ENCODE data around the gene TMEM184A. TPM values are rescaled to one million over a fixed set of nuclear protein-coding genes. Genes with fewer than 3 reads are reported as not detected.

TMEM184A gene
- total RNA-seq, 4 donors from 2014 or later, result 0.44 to 3.0 (median 0.70) TPM

- Histone ChIP-seq H3K4me1 (no peaks in the 10 kb centered on the region), H3K9me3 (no peaks in the 10 kb centered on the region), H3K27me3 (peaks cover 3% of the 10 kb centered on the region), H3K27ac (no peak overlapping the region), H3K36me3 (no peaks in the 10 kb centered on the region), H3K4me3 (replicated peaks in 1 of 3) (no peak overlapping the region)
- 72 to 74% methylated on average over 6 of the region's 6 CpGs for WGBS, 2 donors
- TF ChIP-seq CTCF (IDR thresholded peaks at IDR 0.05) (no peak), POLR2A (IDR thresholded peaks at IDR 0.05) (no peak)
- DNase-seq, result no peak
- intact Hi-C loops (cut with DNase I), result no loop called here
Observed at GRCh38 chr7:1590476-1590875, 34.5 kb upstream of the TMEM184A start.

- intact Hi-C loops (cut with DNase I), result no loop called here
- Histone ChIP-seq H3K36me3 (no peaks in the 10 kb centered on the region), H3K27me3 (peaks cover 3% of the 10 kb centered on the region), H3K4me1 (no peaks in the 10 kb centered on the region), H3K27ac (no peak overlapping the region), H3K4me3 (replicated peaks in 1 of 3) (no peak overlapping the region), H3K9me3 (no peaks in the 10 kb centered on the region)
- 100% methylated on average over 1 of the region's 1 CpG for WGBS, 2 donors
- no peak for TF ChIP-seq POLR2A (IDR thresholded peaks at IDR 0.05)
- no peak for DNase-seq
Observed at GRCh38 chr7:1588978-1589377, 33.0 kb upstream of the TMEM184A start.

GRCh38 chr7:1587738-1588137, 31.7 kb upstream of the TMEM184A start:
- no peak overlapping the region for H3K4me3 ChIP-seq (replicated peaks in 1 of 3)
- intact Hi-C loops (cut with DNase I), result no loop called here
- H3K36me3 ChIP-seq, result no peaks in the 10 kb centered on the region
- 84 to 87% methylated on average over 12 of the region's 12 CpGs for WGBS, 2 donors
- no peak overlapping the region for H3K27ac ChIP-seq
- TF ChIP-seq CTCF (IDR thresholded peaks at IDR 0.05), result no peak
- TF ChIP-seq POLR2A (IDR thresholded peaks at IDR 0.05), result no peak
- H3K9me3 ChIP-seq, result no peaks in the 10 kb centered on the region
- no peaks in the 10 kb centered on the region for H3K4me1 ChIP-seq
- peaks cover 3% of the 10 kb centered on the region for H3K27me3 ChIP-seq
- DNase-seq, result no peak

GRCh38 chr7:1586827-1587705, 31.1 kb upstream of the TMEM184A start:
- intact Hi-C loops (cut with DNase I), result no loop called here
- H3K27me3 ChIP-seq, result peaks cover 3% of the 10 kb centered on the region
- H3K27ac ChIP-seq, result no peak overlapping the region
- H3K4me3 ChIP-seq (replicated peaks in 1 of 3), result no peak overlapping the region
- H3K36me3 ChIP-seq, result no peaks in the 10 kb centered on the region
- H3K4me1 ChIP-seq, result no peaks in the 10 kb centered on the region
- DNase-seq, result no peak
- H3K9me3 ChIP-seq, result no peaks in the 10 kb centered on the region
- TF ChIP-seq POLR2A (IDR thresholded peaks at IDR 0.05), result no peak
- TF ChIP-seq CTCF (IDR thresholded peaks at IDR 0.05), result no peak
- 72 to 80% methylated on average over 25 to 37 of the region's 42 CpGs for WGBS, 2 donors

- no peak for TF ChIP-seq POLR2A (IDR thresholded peaks at IDR 0.05)
- TF ChIP-seq CTCF (IDR thresholded peaks at IDR 0.05), result no peak
- H3K9me3 ChIP-seq, result no peaks in the 10 kb centered on the region
- no peaks in the 10 kb centered on the region for H3K27me3 ChIP-seq
- no peaks in the 10 kb centered on the region for H3K4me1 ChIP-seq
- H3K36me3 ChIP-seq, result no peaks in the 10 kb centered on the region
- H3K4me3 ChIP-seq (replicated peaks in 1 of 3), result no peak overlapping the region
- intact Hi-C loops (cut with DNase I), result no loop called here
- 75 to 76% methylated on average over 31 to 33 of the region's 34 CpGs for WGBS, 2 donors
- no peak overlapping the region for H3K27ac ChIP-seq
- no peak for DNase-seq
Observed at GRCh38 chr7:1586126-1586826, 30.3 kb upstream of the TMEM184A start.

All from thyroid gland (tissue), 4 donors.